Measurements from ENCODE around the gene OSM. TPM values are rescaled to one million over a fixed set of nuclear protein-coding genes. Genes with fewer than 3 reads are reported as not detected.

Gene OSM
- total RNA-seq, 1 experiment from 2014 or later = not detected

- CTCF ChIA-PET = interaction anchor here (0.6 to 2.2 kb wide), 5 partner anchors 16 to 925 kb away, joined by 3 to 8 read pairs (median 4); no protein-coding TSS in a partner anchor
- TF ChIP-seq, protein P1, sequence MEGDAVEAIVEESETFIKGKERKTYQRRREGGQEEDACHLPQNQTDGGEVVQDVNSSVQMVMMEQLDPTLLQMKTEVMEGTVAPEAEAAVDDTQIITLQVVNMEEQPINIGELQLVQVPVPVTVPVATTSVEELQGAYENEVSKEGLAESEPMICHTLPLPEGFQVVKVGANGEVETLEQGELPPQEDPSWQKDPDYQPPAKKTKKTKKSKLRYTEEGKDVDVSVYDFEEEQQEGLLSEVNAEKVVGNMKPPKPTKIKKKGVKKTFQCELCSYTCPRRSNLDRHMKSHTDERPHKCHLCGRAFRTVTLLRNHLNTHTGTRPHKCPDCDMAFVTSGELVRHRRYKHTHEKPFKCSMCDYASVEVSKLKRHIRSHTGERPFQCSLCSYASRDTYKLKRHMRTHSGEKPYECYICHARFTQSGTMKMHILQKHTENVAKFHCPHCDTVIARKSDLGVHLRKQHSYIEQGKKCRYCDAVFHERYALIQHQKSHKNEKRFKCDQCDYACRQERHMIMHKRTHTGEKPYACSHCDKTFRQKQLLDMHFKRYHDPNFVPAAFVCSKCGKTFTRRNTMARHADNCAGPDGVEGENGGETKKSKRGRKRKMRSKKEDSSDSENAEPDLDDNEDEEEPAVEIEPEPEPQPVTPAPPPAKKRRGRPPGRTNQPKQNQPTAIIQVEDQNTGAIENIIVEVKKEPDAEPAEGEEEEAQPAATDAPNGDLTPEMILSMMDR (IDR thresholded peaks at IDR 0.05; ENCODE audit: unreplicated experiment) = no peak
- Mint-ChIP-seq H3K9me3 (ENCODE audit: low read depth, unreplicated experiment) (no peaks in the 10 kb centered on the region), H3K4me3 (ENCODE audit: low read depth, unreplicated experiment) (peak overlapping the region; percentile 94), H3K27ac (ENCODE audit: unreplicated experiment) (peak overlapping the region; percentile 98), H3K27me3 (ENCODE audit: unreplicated experiment) (no peaks in the 10 kb centered on the region), H3K4me1 (ENCODE audit: low read depth, unreplicated experiment) (peaks cover 72% of the 10 kb centered on the region), H3K36me3 (ENCODE audit: insufficient read depth, unreplicated experiment) (peaks cover 100% of the 10 kb centered on the region)
- BruUV-seq (replicated peaks) = no TSS peak
- intact Hi-C loops (cut with micrococcal nuclease; ENCODE audit: unreplicated experiment) = loop anchor here (1.0 to 2.0 kb wide), 2 partner anchors 41 to 55 kb away; no protein-coding TSS in a partner anchor
- DNase-seq = peak; percentile 49
Measured at GRCh38 chr22:30251711-30252110, 14.9 kb downstream of the OSM start.

DNA sequence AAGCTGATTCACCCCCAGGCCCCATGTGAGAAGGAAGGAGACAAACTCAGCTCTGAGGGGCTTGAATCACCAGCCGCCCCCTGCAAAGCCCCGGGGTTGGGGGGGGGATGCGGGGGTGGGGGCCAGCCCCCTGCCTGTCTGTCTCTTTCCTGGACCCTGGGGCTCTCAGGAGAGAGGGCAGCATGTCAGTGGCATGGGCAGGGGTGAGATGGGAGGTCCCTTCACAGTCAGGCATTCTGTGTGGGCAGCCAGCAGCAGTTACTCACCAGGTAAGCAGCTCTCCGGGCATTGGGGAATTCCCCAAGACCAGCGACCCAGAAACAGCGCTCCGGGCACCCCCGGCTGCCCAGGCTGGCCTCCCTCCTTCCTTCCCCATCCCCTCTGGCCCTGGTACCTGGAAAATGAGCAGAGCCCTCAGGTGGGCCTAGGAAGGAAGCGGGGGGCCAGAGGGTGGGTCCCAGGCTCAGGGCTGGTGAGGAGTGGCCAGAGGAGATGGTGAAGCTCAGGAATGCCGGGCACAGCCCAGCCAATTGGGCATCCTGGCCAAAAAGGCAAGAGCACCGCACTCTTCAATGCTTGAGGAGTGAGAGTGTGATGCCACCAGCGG is 15.9 kb downstream of the OSM start:
- Mint-ChIP-seq H3K27ac (ENCODE audit: unreplicated experiment) (peak overlapping the region; percentile 98), H3K27me3 (ENCODE audit: unreplicated experiment) (no peaks in the 10 kb centered on the region), H3K4me3 (ENCODE audit: low read depth, unreplicated experiment) (peak overlapping the region; percentile 53), H3K36me3 (ENCODE audit: insufficient read depth, unreplicated experiment) (peaks cover 100% of the 10 kb centered on the region), H3K4me1 (ENCODE audit: low read depth, unreplicated experiment) (peaks cover 70% of the 10 kb centered on the region), H3K9me3 (ENCODE audit: low read depth, unreplicated experiment) (no peaks in the 10 kb centered on the region)
- no TSS peak for BruUV-seq (replicated peaks)
- CTCF ChIA-PET = interaction anchor here (0.6 to 2.4 kb wide), 4 partner anchors 26 to 54 kb away, joined by 3 to 8 read pairs (median 6); no protein-coding TSS in a partner anchor
- TF ChIP-seq, protein P1 (IDR thresholded peaks at IDR 0.05; ENCODE audit: unreplicated experiment) = no peak
- DNase-seq = peak; percentile 92
- intact Hi-C loops (cut with micrococcal nuclease; ENCODE audit: unreplicated experiment) = no loop called here

- H3K4me1 Mint-ChIP-seq (ENCODE audit: low read depth, unreplicated experiment) = peaks cover 68% of the 10 kb centered on the region
- H3K36me3 Mint-ChIP-seq (ENCODE audit: insufficient read depth, unreplicated experiment) = peaks cover 100% of the 10 kb centered on the region
- H3K27me3 Mint-ChIP-seq (ENCODE audit: unreplicated experiment) = no peaks in the 10 kb centered on the region
- TF ChIP-seq, protein P1 (IDR thresholded peaks at IDR 0.05; ENCODE audit: unreplicated experiment) = no peak
- CTCF ChIA-PET = interaction anchor here (0.6 to 2.4 kb wide), 3 partner anchors 40 to 54 kb away, joined by 3 to 8 read pairs (median 7); no protein-coding TSS in a partner anchor
- peak overlapping the region; percentile 53 for H3K4me3 Mint-ChIP-seq (ENCODE audit: low read depth, unreplicated experiment)
- peak overlapping the region; percentile 98 for H3K27ac Mint-ChIP-seq (ENCODE audit: unreplicated experiment)
- intact Hi-C loops (cut with micrococcal nuclease; ENCODE audit: unreplicated experiment) = no loop called here
- BruUV-seq (replicated peaks) = no TSS peak
- no peak for DNase-seq
- no peaks in the 10 kb centered on the region for H3K9me3 Mint-ChIP-seq (ENCODE audit: low read depth, unreplicated experiment)
Measured at GRCh38 chr22:30250039-30250565, 16.5 kb downstream of the OSM start.

- Mint-ChIP-seq H3K4me1 (ENCODE audit: low read depth, unreplicated experiment) (peaks cover 75% of the 10 kb centered on the region), H3K9me3 (ENCODE audit: low read depth, unreplicated experiment) (no peaks in the 10 kb centered on the region), H3K36me3 (ENCODE audit: insufficient read depth, unreplicated experiment) (peaks cover 100% of the 10 kb centered on the region), H3K27ac (ENCODE audit: unreplicated experiment) (peak overlapping the region; percentile 98), H3K4me3 (ENCODE audit: low read depth, unreplicated experiment) (peak overlapping the region; percentile 78), H3K27me3 (ENCODE audit: unreplicated experiment) (no peaks in the 10 kb centered on the region)
- TF ChIP-seq, protein P1 (IDR thresholded peaks at IDR 0.05; ENCODE audit: unreplicated experiment) = no peak
- intact Hi-C loops (cut with micrococcal nuclease; ENCODE audit: unreplicated experiment) = no loop called here
- BruUV-seq (replicated peaks) = no TSS peak
- DNase-seq = peak; percentile 91
- CTCF ChIA-PET = interaction anchor here (0.7 to 2.4 kb wide), 2 partner anchors 39 to 138 kb away, joined by 3 to 8 read pairs; partner anchors contain the start of gene RNF215
Measured at GRCh38 chr22:30249049-30250038, 17.3 kb downstream of the OSM start.
